ENCODE data around the gene HACD1.

The HACD1 gene

GRCh38 chr10:17578603-17579002 is 38.6 kb downstream of the HACD1 start:
- DNase-seq (ENCODE audit: low read depth in 2 of 2) = no peak

- DNase-seq (ENCODE audit: low read depth in 2 of 2) = no peak
Observed at GRCh38 chr10:17576768-17577167, 40.4 kb downstream of the HACD1 start.

GRCh38 chr10:17564911-17565310 is 52.3 kb downstream of the HACD1 start:
- DNase-seq (ENCODE audit: low read depth in 2 of 2) = no peak

- DNase-seq (ENCODE audit: low read depth in 2 of 2) = no peak
Observed at GRCh38 chr10:17563452-17563851, 53.7 kb downstream of the HACD1 start.

DNA sequence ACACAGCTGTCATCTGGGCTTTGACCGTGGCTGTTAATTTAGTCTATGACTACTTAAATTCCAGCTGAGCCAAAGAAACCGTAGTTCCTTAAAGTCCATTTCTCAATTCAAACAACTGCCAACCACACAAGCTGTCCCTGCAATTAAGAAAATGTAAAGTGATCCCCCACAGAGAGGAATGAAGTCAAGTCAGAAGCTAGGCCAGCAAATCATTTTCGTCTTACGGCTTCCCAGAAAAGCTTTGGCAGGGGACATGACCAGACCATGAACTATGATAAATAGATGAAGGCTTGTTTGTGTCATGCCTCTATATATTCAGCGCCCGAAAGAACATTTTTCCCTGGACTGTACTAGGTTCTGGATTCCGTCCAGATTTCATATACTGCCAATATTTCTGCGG is 54.6 kb downstream of the HACD1 start:
- peak; percentile 45 to 51 for DNase-seq (ENCODE audit: low read depth in 2 of 2)

- no peak for DNase-seq (ENCODE audit: low read depth in 2 of 2)
Observed at GRCh38 chr10:17561111-17561510, 56.1 kb downstream of the HACD1 start.

GRCh38 chr10:17557459-17557858 is 59.7 kb downstream of the HACD1 start:
- no peak for DNase-seq (ENCODE audit: low read depth in 2 of 2)

GRCh38 chr10:17548770-17549169 is 68.4 kb downstream of the HACD1 start:
- no peak for DNase-seq (ENCODE audit: low read depth in 2 of 2)

- no peak for DNase-seq (ENCODE audit: low read depth in 2 of 2)
Observed at GRCh38 chr10:17548162-17548561, 69.0 kb downstream of the HACD1 start.

DNA sequence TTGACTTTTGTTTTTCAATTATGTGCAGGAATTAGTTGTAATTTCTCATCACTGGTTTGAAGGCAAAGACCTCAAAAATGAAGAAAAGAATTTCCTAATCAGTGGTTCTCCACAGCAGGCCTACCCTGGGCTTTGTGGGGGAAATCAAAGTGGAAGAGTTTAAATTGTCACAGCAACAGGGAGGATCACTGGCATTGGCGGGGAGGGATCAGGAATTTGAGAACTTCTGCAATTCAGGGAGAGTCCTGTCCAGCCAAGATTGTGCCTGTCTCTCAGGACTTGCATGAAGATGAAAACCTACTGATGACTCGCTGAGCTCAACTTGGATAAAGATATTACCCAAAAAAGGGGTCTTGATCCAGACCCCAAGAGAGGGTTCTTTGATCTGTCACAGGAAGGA is 70.1 kb downstream of the HACD1 start:
- DNase-seq (ENCODE audit: low read depth in 2 of 2) = no peak

DNA sequence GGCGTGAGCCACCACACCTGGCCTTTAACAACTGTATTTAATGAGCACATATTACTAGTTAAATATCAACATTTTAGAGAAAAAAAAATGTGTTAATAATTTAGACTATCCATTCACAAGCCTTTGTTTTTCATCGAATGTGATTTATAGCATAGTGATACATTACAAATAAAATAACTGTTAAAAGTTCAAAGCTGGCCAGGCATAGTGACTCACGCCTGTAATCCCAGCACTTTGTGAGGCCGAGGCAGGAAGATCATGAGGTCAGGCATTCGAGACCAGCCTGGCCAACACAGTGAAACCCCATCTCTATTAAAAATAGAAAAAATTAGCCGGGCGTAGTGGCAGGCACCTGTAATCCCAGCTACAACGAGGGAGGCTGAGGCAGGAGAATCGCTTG is 72.7 kb downstream of the HACD1 start:
- DNase-seq (ENCODE audit: low read depth in 2 of 2) = no peak

All from fibroblast of skin of left biceps (primary cell).